GM21526 (cell line): Measurements from ENCODE around the gene SYT3.

Source experiments
- ATAC-seq: cut with Tn5 transposase; IDR thresholded peaks from one replicate; pipeline ENCODE4 v1.9.1; 2021; ENCODE audit warnings: moderate library complexity; ENCODE audit not compliant: unreplicated experiment, low FRiP score

The SYT3 gene

GRCh38 chr19:50662651-50663481 lies 23.2 kb upstream of the SYT3 start:
- ATAC-seq: no peak

GRCh38 chr19:50661766-50662650 lies 22.3 kb upstream of the SYT3 start:
- no peak for ATAC-seq

GRCh38 chr19:50661023-50661422 lies 21.3 kb upstream of the SYT3 start:
- no peak for ATAC-seq

- no peak for ATAC-seq
Observed at GRCh38 chr19:50660088-50660366, 20.3 kb upstream of the SYT3 start.

- no peak for ATAC-seq
Observed at GRCh38 chr19:50659318-50660087, 19.8 kb upstream of the SYT3 start.

- no peak for ATAC-seq
Observed at GRCh38 chr19:50658441-50659317, 19.0 kb upstream of the SYT3 start.

- ATAC-seq: peak; percentile 68
Observed at GRCh38 chr19:50657712-50658440, 18.2 kb upstream of the SYT3 start.

- no peak for ATAC-seq
Observed at GRCh38 chr19:50657222-50657669, 17.6 kb upstream of the SYT3 start.

GRCh38 chr19:50654882-50655281 lies 15.2 kb upstream of the SYT3 start:
- no peak for ATAC-seq

GRCh38 chr19:50652722-50653121 lies 13.0 kb upstream of the SYT3 start:
- no peak for ATAC-seq

- no peak for ATAC-seq
Observed at GRCh38 chr19:50651174-50651573, 11.5 kb upstream of the SYT3 start.

GRCh38 chr19:50649433-50650391 lies 10.0 kb upstream of the SYT3 start, which contains the start of gene C19orf81:
Gene C19orf81, plus strand, starts transcription at chr19:50649445. Its CDS starts 0 bp downstream, at chr19:50649445.
- ATAC-seq: no peak

- ATAC-seq: no peak
Observed at GRCh38 chr19:50648659-50649058, 9.0 kb upstream of the SYT3 start.

GRCh38 chr19:50647879-50648615 lies 8.4 kb upstream of the SYT3 start:
- ATAC-seq: no peak

- no peak for ATAC-seq
Observed at GRCh38 chr19:50646074-50646807, 6.6 kb upstream of the SYT3 start.

GRCh38 chr19:50645107-50645506 lies 5.4 kb upstream of the SYT3 start:
- no peak for ATAC-seq
